ENCODE results near the gene CTSC. TPM values are rescaled to one million over a fixed set of nuclear protein-coding genes. Genes with fewer than 3 reads are reported as not detected.

Gene CTSC
- total RNA-seq, 1 experiment from 2014 or later: 38.0 TPM

GRCh38 chr11:88312628-88313027 is 24.9 kb downstream of the CTSC start:
- no peak for ATAC-seq
- H3K9me3 ChIP-seq (ENCODE audit: control insufficient read depth in 1 of 2, insufficient read depth in 1 of 2, low read depth in 1 of 2, low read length in 2 of 2): no peaks in the 10 kb centered on the region
- CTCF ChIA-PET: no interaction called here
- H3K4me1 ChIP-seq (ENCODE audit: control insufficient read depth in 1 of 2, insufficient read depth in 2 of 2, low read length in 2 of 2): peaks cover 0 to 6% of the 10 kb centered on the region in 2 experiments; a peak in 1 of 4 replicates
- POLR2A ChIA-PET: no interaction called here
- H4K20me1 ChIP-seq (ENCODE audit: insufficient read depth): no peaks in the 10 kb centered on the region
- no peaks in the 10 kb centered on the region for H3K36me3 ChIP-seq (ENCODE audit: control insufficient read depth in 1 of 2, insufficient read depth in 2 of 2, low read length in 2 of 2)
- no peak overlapping the region for H3K4me2 ChIP-seq (ENCODE audit: low read length)
- H3K4me3 ChIP-seq (replicated peaks in 1 of 2; ENCODE audit: low read depth in 1 of 2, low read length in 2 of 2): no peak overlapping the region
- intact Hi-C loops (cut with micrococcal nuclease): no loop called here
- H3K27ac ChIP-seq (ENCODE audit: low read depth, low read length): no peak overlapping the region
- DNase-seq (ENCODE audit: low read depth, low spot score): no peak
- RAD21 ChIA-PET (ENCODE audit: low non-redundant PET in 1 of 2, low total read pairs in 2 of 2, uncharacterized antibody in 2 of 2, unreplicated experiment in 2 of 2): no interaction called here
- no peaks in the 10 kb centered on the region for H3K9me2 ChIP-seq (ENCODE audit: insufficient read depth)
- no peaks in the 10 kb centered on the region for H3K79me2 ChIP-seq (ENCODE audit: insufficient read depth, low read length)
- no peaks in the 10 kb centered on the region for H3K27me3 ChIP-seq (ENCODE audit: insufficient read depth, low read length)
- H3K9ac ChIP-seq (ENCODE audit: low read length): no peak overlapping the region
- H2AFZ ChIP-seq (ENCODE audit: low read depth, low read length, poor library complexity, severe bottlenecking): no peak overlapping the region
- no TSS peak for BruUV-seq (replicated peaks)
- no peak for TF ChIP-seq ZNF274 (IDR thresholded peaks at IDR 0.05; ENCODE audit: low read depth, low read length)
- TF ChIP-seq EZH2phosphoT487 (IDR thresholded peaks at IDR 0.05; ENCODE audit: borderline replicate concordance): no peak
- TF ChIP-seq TCF7L2 (IDR thresholded peaks at IDR 0.05; ENCODE audit: borderline replicate concordance, extremely low read depth, insufficient read depth, insufficient read length): no peak
- TF ChIP-seq CTCF (IDR thresholded peaks at IDR 0.05 in 2 of 3, conservative IDR thresholded peaks at IDR 0.05 in 1 of 3; ENCODE audit: borderline replicate concordance in 1 of 3, insufficient read depth in 1 of 3, low read depth in 2 of 3, low read length in 2 of 3): no peak
- no peak for TF ChIP-seq POLR2AphosphoS5 (IDR thresholded peaks at IDR 0.05; ENCODE audit: low read depth, low read length)
- TF ChIP-seq ZFX (IDR thresholded peaks at IDR 0.05): no peak
- TF ChIP-seq ELF1 (IDR thresholded peaks at IDR 0.05; ENCODE audit: borderline replicate concordance, low read depth): no peak
- TF ChIP-seq EZH2 (IDR thresholded peaks at IDR 0.05): no peak
- no peak for TF ChIP-seq REST (IDR thresholded peaks at IDR 0.05; ENCODE audit: low read depth)
- no peak for TF ChIP-seq SRF (IDR thresholded peaks at IDR 0.05; ENCODE audit: low read depth)
- TF ChIP-seq ZBTB33 (IDR thresholded peaks at IDR 0.05; ENCODE audit: extremely low read depth, insufficient replicate concordance, low read length): no peak
- no peak for TF ChIP-seq RAD21 (IDR thresholded peaks at IDR 0.05; ENCODE audit: low read depth)
- no peak for TF ChIP-seq YY1 (IDR thresholded peaks at IDR 0.05; ENCODE audit: extremely low read depth, insufficient replicate concordance, low read depth, low read length)
- TF ChIP-seq ATF3 (IDR thresholded peaks at IDR 0.05): no peak
- no peak for TF ChIP-seq SP1 (IDR thresholded peaks at IDR 0.05; ENCODE audit: low read depth)
- no peak for TF ChIP-seq FOSL1 (IDR thresholded peaks at IDR 0.05; ENCODE audit: low read depth)
- TF ChIP-seq POLR2A (IDR thresholded peaks at IDR 0.05; ENCODE audit: borderline replicate concordance, extremely low read depth, insufficient read depth, insufficient read length): no peak
- no peak for TF ChIP-seq JUND (IDR thresholded peaks at IDR 0.05)
- TF ChIP-seq SIN3A (IDR thresholded peaks at IDR 0.05; ENCODE audit: low read depth): no peak

All from HCT116 (cell line).